NCI-H146 (cell line): ENCODE data around the gene POPDC2.

ENCODE experiments used
- DNase-seq: peaks from one replicate; lab custom pipeline; 2025; lab: John Stamatoyannopoulos, UW

Gene POPDC2

GRCh38 chr3:119669906-119670570 is 9.6 kb upstream of the POPDC2 start:
- no peak for DNase-seq

GRCh38 chr3:119665954-119666559 is 5.7 kb upstream of the POPDC2 start:
- DNase-seq, result no peak

- no peak for DNase-seq
Observed at GRCh38 chr3:119664850-119665379, 4.5 kb upstream of the POPDC2 start.

GRCh38 chr3:119664370-119664769 is 4.0 kb upstream of the POPDC2 start:
- no peak for DNase-seq

- DNase-seq, result no peak
Observed at GRCh38 chr3:119663885-119664284, 3.5 kb upstream of the POPDC2 start.

GRCh38 chr3:119662604-119663373 is 2.4 kb upstream of the POPDC2 start:
- DNase-seq, result no peak

GRCh38 chr3:119659606-119660291 is 640 bp downstream of the POPDC2 start:
- no peak for DNase-seq

GRCh38 chr3:119658994-119659393 is 1.4 kb downstream of the POPDC2 start:
- DNase-seq, result no peak

- DNase-seq, result no peak
Observed at GRCh38 chr3:119657887-119658702, 2.3 kb downstream of the POPDC2 start.

- DNase-seq, result no peak
Observed at GRCh38 chr3:119653876-119654275, 6.5 kb downstream of the POPDC2 start.

- DNase-seq, result no peak
Observed at GRCh38 chr3:119652306-119653033, 7.9 kb downstream of the POPDC2 start.

- DNase-seq, result no peak
Observed at GRCh38 chr3:119649761-119650160, 10.6 kb downstream of the POPDC2 start.

GRCh38 chr3:119647843-119648575 is 12.4 kb downstream of the POPDC2 start:
- DNase-seq, result no peak

- no peak for DNase-seq
Observed at GRCh38 chr3:119647171-119647570, 13.2 kb downstream of the POPDC2 start.

GRCh38 chr3:119645813-119646212 is 14.6 kb downstream of the POPDC2 start:
- DNase-seq, result no peak

- DNase-seq, result no peak
Observed at GRCh38 chr3:119644481-119644880, 15.9 kb downstream of the POPDC2 start.

- no peak for DNase-seq
Observed at GRCh38 chr3:119643528-119643927, 16.9 kb downstream of the POPDC2 start.

- DNase-seq, result no peak
Observed at GRCh38 chr3:119642746-119643473, 17.5 kb downstream of the POPDC2 start.

GRCh38 chr3:119641416-119641815 is 19.0 kb downstream of the POPDC2 start:
- no peak for DNase-seq
